Activated CD8-positive, alpha-beta memory T cell treated with anti-CD3 and anti-CD28 coated beads, Interleukin-2, amount 50 U/mL, for 48 hours (primary cell): ENCODE data around the gene MAP3K6.
"Not testable (repeated sequence)": the region's sequence is repeated elsewhere in the genome, so short reads cannot be mapped to it uniquely, and the experiment has no call there.

Experiments
- DNase-seq: peaks from one replicate; pipeline ENCODE4 v3.0.0-alpha.2; 2020

Gene MAP3K6

GRCh38 chr1:27395441-27396195, 28.9 kb upstream of the MAP3K6 start:
- peak; percentile 88 for DNase-seq

GRCh38 chr1:27394925-27395324, 28.2 kb upstream of the MAP3K6 start:
- DNase-seq = no peak

- no peak for DNase-seq
Measured at GRCh38 chr1:27394282-27394658, 27.5 kb upstream of the MAP3K6 start.

- DNase-seq = no peak
Measured at GRCh38 chr1:27393641-27394281, 27.0 kb upstream of the MAP3K6 start.

GRCh38 chr1:27392778-27393635, 26.2 kb upstream of the MAP3K6 start:
- no peak for DNase-seq

- peak; percentile 99 for DNase-seq
Measured at GRCh38 chr1:27392096-27392777, 25.5 kb upstream of the MAP3K6 start, which contains the start of gene GPR3. Gene GPR3, plus strand, starts transcription at chr1:27392622. Its CDS starts 1,177 bp downstream, at chr1:27393799.

- DNase-seq = peak; percentile 69
Measured at GRCh38 chr1:27391511-27392095, 24.8 kb upstream of the MAP3K6 start.

GRCh38 chr1:27388337-27389005, 21.7 kb upstream of the MAP3K6 start:
- DNase-seq = peak; percentile 87

GRCh38 chr1:27384797-27385196, 18.0 kb upstream of the MAP3K6 start:
- DNase-seq = not testable (repeated sequence)

GRCh38 chr1:27383661-27384060, 16.9 kb upstream of the MAP3K6 start:
- DNase-seq = no peak

- peak; percentile 77 for DNase-seq
Measured at GRCh38 chr1:27383039-27383605, 16.4 kb upstream of the MAP3K6 start, which contains the start of gene CD164L2. Gene CD164L2, minus strand, starts transcription at chr1:27383333. Its CDS starts 94 bp downstream, at chr1:27383239.

- DNase-seq = no peak
Measured at GRCh38 chr1:27381969-27382762, 15.4 kb upstream of the MAP3K6 start.

- DNase-seq = no peak
Measured at GRCh38 chr1:27380766-27381733, 14.3 kb upstream of the MAP3K6 start.

GRCh38 chr1:27380224-27380623, 13.5 kb upstream of the MAP3K6 start:
- no peak for DNase-seq

- DNase-seq = no peak
Measured at GRCh38 chr1:27379564-27380122, 12.9 kb upstream of the MAP3K6 start.

- DNase-seq = no peak
Measured at GRCh38 chr1:27377760-27378495, 11.2 kb upstream of the MAP3K6 start.

GRCh38 chr1:27374362-27375086, 7.8 kb upstream of the MAP3K6 start, which contains the start of gene FCN3:
Gene FCN3, minus strand, starts transcription at chr1:27374824. Its CDS starts 6 bp downstream, at chr1:27374818.
- DNase-seq = no peak
